ENCODE results near the gene PPP1R2B. TPM values are rescaled to one million over a fixed set of nuclear protein-coding genes. Genes with fewer than 3 reads are reported as not detected.

Gene PPP1R2B
- total RNA-seq, result not detected in 2 replicates

DNA sequence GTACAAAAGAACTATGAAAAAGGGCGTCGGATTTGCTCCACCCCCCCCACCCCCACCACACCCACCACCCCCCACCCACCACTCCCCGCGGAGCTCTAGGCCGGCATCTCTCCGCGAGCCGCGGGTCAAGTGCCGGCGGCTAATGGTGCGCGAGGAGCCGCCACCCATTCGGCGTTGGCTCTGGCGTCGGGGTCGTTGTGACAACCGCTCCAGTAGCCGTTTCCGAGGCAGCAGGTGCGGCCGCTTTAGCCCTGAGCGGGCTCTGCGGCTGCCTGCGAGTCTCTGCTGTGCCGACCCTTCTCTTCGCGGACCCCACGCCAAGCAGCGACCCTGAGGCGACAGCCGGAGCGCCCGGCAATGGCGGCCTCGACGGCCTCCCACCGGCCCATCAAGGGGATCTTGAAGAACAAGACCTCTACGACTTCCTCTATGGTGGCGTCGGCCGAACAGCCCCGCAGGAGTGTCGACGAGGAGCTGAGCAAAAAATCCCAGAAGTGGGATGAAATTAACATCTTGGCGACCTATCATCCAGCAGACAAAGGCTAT lies at the start of gene PPP1R2B:
TSS of gene PPP1R2B (plus strand) at position 90 of the 546 bp plus-strand sequence. CDS start at position 358, 268 bp downstream.

Other genes starting within 250 kb of the PPP1R2B start
- gene TIMD4, start 112.9 kb downstream of the PPP1R2B start, total RNA-seq, result not detected in 2 replicates
- not detected in 2 replicates for gene HAVCR1, start 208.8 kb downstream of the PPP1R2B start, total RNA-seq